ENCODE results near the gene EMC10.
A peak's percentile ranks its signal among the peaks of the same experiment; 100 is the strongest.

Gene EMC10

GRCh38 chr19:50501186-50501567, 24.9 kb downstream of the EMC10 start:
- peaks cover 0 to 11% (median 0%) of the 10 kb centered on the region in 11 experiments; a peak in 3 of 22 replicates for H3K36me3 ChIP-seq
- H3K27ac ChIP-seq, result peak overlapping the region in 1 of 11 experiments; percentile 28; a peak in 1 of 22 replicates
- no peak for TF ChIP-seq Cebpa-rat (IDR thresholded peaks at IDR 0.05)
- H3K27me3 ChIP-seq, result peaks cover 0 to 11% (median 0%) of the 10 kb centered on the region in 11 experiments; a peak in 1 of 22 replicates
- H3K9ac ChIP-seq, result peak overlapping the region in 2 of 11 experiments; percentile 19 to 52; a peak in 5 of 22 replicates
- no peaks in the 10 kb centered on the region for H3K9me3 ChIP-seq (replicated peaks in 1 of 11)
- H3K4me2 ChIP-seq, result peak overlapping the region in 8 of 11 experiments; percentile 12 to 94 (median 84); a peak in 11 of 22 replicates
- peaks cover 5 to 26% (median 22%) of the 10 kb centered on the region in 10 experiments; a peak in 18 of 20 replicates for H3K4me1 ChIP-seq
- H3K4me3 ChIP-seq, result no peak overlapping the region
- no peaks in the 10 kb centered on the region for H4K20me1 ChIP-seq

GRCh38 chr19:50501568-50502475, 25.5 kb downstream of the EMC10 start:
- H3K27ac ChIP-seq, result no peak overlapping the region
- H3K9me3 ChIP-seq (replicated peaks in 1 of 11), result no peaks in the 10 kb centered on the region
- no peak for TF ChIP-seq Cebpa-rat (IDR thresholded peaks at IDR 0.05)
- H3K4me1 ChIP-seq, result peaks cover 5 to 26% (median 22%) of the 10 kb centered on the region in 10 experiments; a peak in 18 of 20 replicates
- H3K4me2 ChIP-seq, result peak overlapping the region in 4 of 11 experiments; percentile 77 to 94 (median 93); a peak in 8 of 22 replicates
- peaks cover 0 to 14% (median 0%) of the 10 kb centered on the region in 11 experiments; a peak in 3 of 22 replicates for H3K36me3 ChIP-seq
- no peaks in the 10 kb centered on the region for H4K20me1 ChIP-seq
- H3K4me3 ChIP-seq, result no peak overlapping the region
- H3K27me3 ChIP-seq, result peaks cover 0 to 11% (median 0%) of the 10 kb centered on the region in 11 experiments; a peak in 1 of 22 replicates
- peak overlapping the region in 2 of 11 experiments; percentile 19 to 52; a peak in 3 of 22 replicates for H3K9ac ChIP-seq

GRCh38 chr19:50505856-50506611, 29.7 kb downstream of the EMC10 start:
- no peak overlapping the region for H3K9ac ChIP-seq
- no peak overlapping the region for H3K27ac ChIP-seq
- no peak overlapping the region for H3K4me2 ChIP-seq
- H3K9me3 ChIP-seq (replicated peaks in 1 of 11), result no peaks in the 10 kb centered on the region
- H3K27me3 ChIP-seq, result no peaks in the 10 kb centered on the region
- H3K36me3 ChIP-seq, result peaks cover 0 to 14% (median 0%) of the 10 kb centered on the region in 11 experiments; a peak in 3 of 22 replicates
- no peak for TF ChIP-seq Cebpa-rat (IDR thresholded peaks at IDR 0.05)
- H4K20me1 ChIP-seq, result no peaks in the 10 kb centered on the region
- peaks cover 34 to 44% (median 41%) of the 10 kb centered on the region in 10 experiments for H3K4me1 ChIP-seq
- H3K4me3 ChIP-seq, result no peak overlapping the region

- peaks cover 0 to 14% (median 0%) of the 10 kb centered on the region in 11 experiments; a peak in 3 of 22 replicates for H3K36me3 ChIP-seq
These were observed 30.4 kb downstream of the EMC10 start for GRCh38 chr19:50506700-50507099.

GRCh38 chr19:50507376-50507775, 31.1 kb downstream of the EMC10 start:
- H3K4me2 ChIP-seq, result peak overlapping the region in 9 of 11 experiments; percentile 85 to 99 (median 90); a peak in 14 of 22 replicates
- no peaks in the 10 kb centered on the region for H4K20me1 ChIP-seq
- H3K27me3 ChIP-seq, result no peaks in the 10 kb centered on the region
- H3K36me3 ChIP-seq, result peaks cover 0 to 14% (median 0%) of the 10 kb centered on the region in 11 experiments; a peak in 3 of 22 replicates
- H3K4me1 ChIP-seq, result peaks cover 41 to 45% (median 44%) of the 10 kb centered on the region in 10 experiments
- no peak overlapping the region for H3K4me3 ChIP-seq
- no peak for TF ChIP-seq Cebpa-rat (IDR thresholded peaks at IDR 0.05)
- peak overlapping the region in 10 of 11 experiments; percentile 72 to 91 (median 85); a peak in 18 of 22 replicates for H3K27ac ChIP-seq
- peak overlapping the region in 5 of 11 experiments; percentile 68 to 81 (median 74); a peak in 9 of 22 replicates for H3K9ac ChIP-seq
- H3K9me3 ChIP-seq (replicated peaks in 1 of 11), result no peaks in the 10 kb centered on the region

More at GRCh38 chr19:50506700-50507099, 30.4 kb downstream of the EMC10 start:
- H3K27me3 ChIP-seq, result no peaks in the 10 kb centered on the region
- H3K27ac ChIP-seq, result no peak overlapping the region
- no peak overlapping the region for H3K4me2 ChIP-seq
- no peak for TF ChIP-seq Cebpa-rat (IDR thresholded peaks at IDR 0.05)
- no peaks in the 10 kb centered on the region for H4K20me1 ChIP-seq
- H3K4me3 ChIP-seq, result no peak overlapping the region
- no peaks in the 10 kb centered on the region for H3K9me3 ChIP-seq (replicated peaks in 1 of 11)
- H3K4me1 ChIP-seq, result peaks cover 34 to 40% (median 37%) of the 10 kb centered on the region in 10 experiments
- H3K9ac ChIP-seq, result no peak overlapping the region

GRCh38 chr19:50508843-50509190, 32.5 kb downstream of the EMC10 start:
- peaks cover 41 to 60% (median 54%) of the 10 kb centered on the region in 10 experiments for H3K4me1 ChIP-seq
- TF ChIP-seq Cebpa-rat (IDR thresholded peaks at IDR 0.05), result no peak
- no peak overlapping the region for H3K4me3 ChIP-seq
- peak overlapping the region; percentile 46 to 90 (median 71); a peak in 19 of 22 replicates for H3K9ac ChIP-seq
- no peaks in the 10 kb centered on the region for H3K9me3 ChIP-seq (replicated peaks in 1 of 11)
- H3K4me2 ChIP-seq, result peak overlapping the region; percentile 76 to 99 (median 90)
- H4K20me1 ChIP-seq, result no peaks in the 10 kb centered on the region
- H3K27ac ChIP-seq, result peak overlapping the region in 10 of 11 experiments; percentile 72 to 91 (median 85); a peak in 20 of 22 replicates
- H3K27me3 ChIP-seq, result no peaks in the 10 kb centered on the region
- peaks cover 0 to 14% (median 0%) of the 10 kb centered on the region in 11 experiments; a peak in 3 of 22 replicates for H3K36me3 ChIP-seq

- Histone ChIP-seq H3K4me3 (no peak overlapping the region), H3K4me2 (peak overlapping the region; percentile 76 to 99 (median 90)), H3K4me1 (peaks cover 41 to 65% (median 60%) of the 10 kb centered on the region in 10 experiments), H3K36me3 (peaks cover 0 to 14% (median 0%) of the 10 kb centered on the region in 11 experiments; a peak in 3 of 22 replicates), H3K27ac (peak overlapping the region in 10 of 11 experiments; percentile 72 to 91 (median 85); a peak in 19 of 22 replicates), H3K9ac (peak overlapping the region in 9 of 11 experiments; percentile 46 to 90 (median 70); a peak in 15 of 22 replicates), H4K20me1 (no peaks in the 10 kb centered on the region), H3K27me3 (no peaks in the 10 kb centered on the region), H3K9me3 (replicated peaks in 1 of 11) (no peaks in the 10 kb centered on the region)
- TF ChIP-seq Cebpa-rat (IDR thresholded peaks at IDR 0.05), result no peak
These were observed 33.1 kb downstream of the EMC10 start for GRCh38 chr19:50509366-50509765.

GRCh38 chr19:50510121-50510670, 33.9 kb downstream of the EMC10 start:
- TF ChIP-seq Cebpa-rat (IDR thresholded peaks at IDR 0.05), result no peak
- Histone ChIP-seq H3K4me1 (peaks cover 41 to 74% (median 68%) of the 10 kb centered on the region in 10 experiments), H3K9ac (peak overlapping the region; percentile 71 to 91 (median 83)), H3K27ac (peak overlapping the region; percentile 82 to 93 (median 86)), H3K9me3 (replicated peaks in 1 of 11) (no peaks in the 10 kb centered on the region), H3K4me2 (peak overlapping the region; percentile 76 to 99 (median 90)), H3K27me3 (no peaks in the 10 kb centered on the region), H3K36me3 (peaks cover 0 to 13% (median 0%) of the 10 kb centered on the region in 11 experiments; a peak in 3 of 22 replicates), H4K20me1 (no peaks in the 10 kb centered on the region), H3K4me3 (peak overlapping the region; percentile 55 to 86 (median 66))
